ENCODE results near the gene JUND. TPM values are rescaled to one million over a fixed set of nuclear protein-coding genes. Genes with fewer than 3 reads are reported as not detected.

JUND gene
- total and polyA plus RNA-seq, 2 of the 8 experiments (the other 6 are each of a cell fraction or from before 2014, with no cell fraction given): 54.0 to 77.5 TPM

DNA sequence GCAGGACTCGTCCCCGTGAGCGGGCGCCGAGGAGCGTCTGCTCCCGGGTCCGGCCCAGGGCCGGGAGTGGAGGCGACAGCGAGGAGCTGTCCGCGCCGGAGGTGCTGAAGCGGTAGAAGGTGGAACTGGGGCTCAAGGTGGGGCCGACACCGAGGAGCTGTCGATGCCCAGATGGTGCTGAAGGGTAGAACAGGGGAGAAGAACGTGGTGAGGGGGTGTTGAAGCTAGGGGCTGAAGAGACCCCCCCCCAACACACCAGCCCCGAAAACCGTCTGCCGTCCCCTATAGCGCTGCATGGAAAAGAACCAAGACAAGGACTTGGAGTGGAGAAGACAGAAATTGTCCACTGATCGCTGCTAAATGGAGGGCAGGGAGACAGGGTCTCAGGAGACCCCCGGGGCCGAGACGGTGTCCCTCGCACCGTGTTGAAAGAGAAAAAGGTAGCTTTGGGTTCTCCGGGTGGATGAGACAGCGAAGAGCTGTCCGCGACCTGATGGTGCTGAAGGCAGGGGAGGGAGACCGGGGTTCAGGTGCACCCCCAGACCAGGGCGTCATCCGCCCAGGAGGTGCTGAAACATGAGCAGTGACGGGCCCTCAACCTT, 48.1 kb downstream of the JUND start (continued):
- TF ChIP-seq FOSL1 (IDR thresholded peaks at IDR 0.05; ENCODE audit: insufficient read depth, low read depth, low read length) (no peak), SP4 (IDR thresholded peaks at IDR 0.05; ENCODE audit: low read length) (no peak), TAF1 (IDR thresholded peaks at IDR 0.05; ENCODE audit: low read depth, low read length) (no peak), RXRA (IDR thresholded peaks at IDR 0.05; ENCODE audit: insufficient read depth, low read depth, low read length) (no peak), SUZ12 (IDR thresholded peaks at IDR 0.05; ENCODE audit: low read length) (no peak), HDAC2 (IDR thresholded peaks at IDR 0.05; ENCODE audit: borderline replicate concordance in 1 of 2, low read depth in 2 of 2, low read length in 2 of 2) (peak; percentile 97 to 98), JUN (IDR thresholded peaks at IDR 0.05; ENCODE audit: low read depth, low read length) (no peak), SAP30 (IDR thresholded peaks at IDR 0.05; ENCODE audit: insufficient read depth, insufficient replicate concordance, low read length) (peak; percentile 99), ASH2L (IDR thresholded peaks at IDR 0.05; ENCODE audit: low read length) (no peak), CREB1 (IDR thresholded peaks at IDR 0.05) (peak; percentile 53), KDM1A (IDR thresholded peaks at IDR 0.05; ENCODE audit: borderline replicate concordance, low read length) (no peak), SP2 (IDR thresholded peaks at IDR 0.05; ENCODE audit: low read length) (no peak), GTF2F1 (IDR thresholded peaks at IDR 0.05; ENCODE audit: borderline replicate concordance, low read depth, low read length) (no peak), EGR1 (IDR thresholded peaks at IDR 0.05; ENCODE audit: borderline replicate concordance, low read depth, low read length) (no peak)

Measured in H1 (cell line).